Activated CD4-positive, alpha-beta T cell treated with anti-CD3 and anti-CD28 coated beads for 36 hours (primary cell): ENCODE data around the gene NEDD4. TPM values are rescaled to one million over a fixed set of nuclear protein-coding genes. Genes with fewer than 3 reads are reported as not detected.
A peak's percentile ranks its signal among the peaks of the same experiment; 100 is the strongest.

Experiments used
- ATAC-seq: fragments of 200-7000 bp; cut with Tn5 transposase; one replicate; pipeline ENCODE4 v1.10.0; 2021; ENCODE audit warnings: mild to moderate bottlenecking, moderate library complexity
- CTCF ChIA-PET: fragments of 350-600 bp; sonication (Branson Sonifier 250); formaldehyde crosslinking; loops from one replicate; lab custom pipeline; 2021; ENCODE audit warnings: antibody characterized with exemption; lab: Charles Lee
- POLR2A ChIA-PET: fragments of 350-600 bp; sonication (Branson Sonifier 250); formaldehyde crosslinking; loops from one replicate; lab custom pipeline; 2021; ENCODE audit warnings: antibody characterized with exemption, inconsistent platforms; lab: Charles Lee
- DNase-seq: peaks from one replicate; pipeline ENCODE4 v3.0.0-alpha.2; 2020
- H3K27ac Mint-ChIP-seq: one replicate; pipeline ENCODE4 v1.8.0; 2021; ENCODE audit warnings: mixed read lengths
- H3K27me3 Mint-ChIP-seq: one replicate; pipeline ENCODE4 v1.8.0; 2021; ENCODE audit warnings: mixed read lengths
- H3K36me3 Mint-ChIP-seq: one replicate; pipeline ENCODE4 v1.8.0; 2021; ENCODE audit warnings: low read depth, mixed read lengths
- H3K4me1 Mint-ChIP-seq: one replicate; pipeline ENCODE4 v1.8.0; 2021; ENCODE audit warnings: mixed read lengths
- H3K4me3 Mint-ChIP-seq: one replicate; pipeline ENCODE4 v1.8.0; 2021; ENCODE audit warnings: mild to moderate bottlenecking, moderate library complexity, mixed read lengths
- H3K9me3 Mint-ChIP-seq: one replicate; pipeline ENCODE4 v1.8.0; 2021; ENCODE audit warnings: low read depth, mixed read lengths
- intact Hi-C, 2 experiments: fragments of 100-400 bp; cut with DNase I in 1 of 2; cut with micrococcal nuclease in 1 of 2; formaldehyde crosslinking; loops; one replicate each; pipeline versions ENCODE4 v1.14.2 to v1.15.1; 2022 to 2024; cut with DNase I, micrococcal nuclease
- total RNA-seq, 2 experiments: library from RNA; stranded (reverse); gene quantifications; one replicate each; pipeline ENCODE4 v1.2.3, GENCODE V29; 2021

The NEDD4 gene
- total RNA-seq, 2 experiments from 2014 or later: 22.4 to 23.3 TPM

DNA sequence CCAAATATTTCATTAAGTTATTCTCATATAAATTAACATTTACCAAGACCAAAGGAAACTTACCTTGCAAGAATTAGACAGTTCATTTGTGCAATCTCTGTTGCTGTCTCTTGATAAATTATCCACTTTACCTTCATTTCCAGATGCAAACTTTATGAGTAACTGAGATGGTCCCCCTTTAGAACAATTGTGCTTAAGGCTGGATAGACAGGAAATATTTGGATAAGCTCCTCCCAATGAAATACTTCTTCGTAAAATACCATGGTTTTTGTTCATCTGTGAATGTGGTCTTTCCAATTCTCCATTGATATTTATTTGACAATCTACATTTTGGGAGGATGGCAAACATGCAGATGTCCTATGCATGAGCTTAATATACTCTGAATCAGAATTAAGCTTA is 78.2 kb downstream of the NEDD4 start:
- H3K36me3 Mint-ChIP-seq: no peaks in the 10 kb centered on the region
- H3K27me3 Mint-ChIP-seq: no peaks in the 10 kb centered on the region
- no peak overlapping the region for H3K4me3 Mint-ChIP-seq
- DNase-seq (no peak), ATAC-seq (no peak)
- peaks cover 4% of the 10 kb centered on the region for H3K4me1 Mint-ChIP-seq
- intact Hi-C loops: loop anchor here in 1 of 2 experiments (5.0 to 10.0 kb wide), 2 partner anchors 140 to 268 kb away; no protein-coding TSS in a partner anchor
- ChIA-PET CTCF (interaction anchor here (0.6 to 1.5 kb wide), 3 partner anchors 13 to 330 kb away, joined by 3 to 4 read pairs (median 4); no protein-coding TSS in a partner anchor), POLR2A (no interaction called here)
- H3K27ac Mint-ChIP-seq: no peak overlapping the region
- no peaks in the 10 kb centered on the region for H3K9me3 Mint-ChIP-seq

DNA sequence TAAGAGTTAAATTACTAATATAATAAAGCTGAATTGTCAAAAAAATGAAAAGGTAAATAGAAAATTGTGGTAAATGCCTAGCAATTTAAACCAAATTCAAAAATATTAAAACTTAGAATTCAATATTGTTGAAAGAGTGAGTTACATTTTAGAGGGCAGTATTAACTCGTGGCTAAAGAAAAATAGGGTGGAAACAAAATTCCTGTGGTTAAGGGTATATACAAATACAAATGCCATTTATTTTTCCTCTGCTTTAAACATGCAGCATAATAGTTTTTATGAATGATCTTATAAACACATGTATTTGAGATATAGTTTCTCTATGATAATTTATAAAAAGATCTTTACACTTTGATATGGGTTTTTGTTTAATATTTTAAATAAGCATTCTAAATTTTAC is 79.0 kb downstream of the NEDD4 start:
- Mint-ChIP-seq H3K9me3 (no peaks in the 10 kb centered on the region), H3K4me3 (no peak overlapping the region), H3K27me3 (no peaks in the 10 kb centered on the region), H3K27ac (no peak overlapping the region), H3K4me1 (peaks cover 4% of the 10 kb centered on the region), H3K36me3 (no peaks in the 10 kb centered on the region)
- DNase-seq (no peak), ATAC-seq (no peak)
- ChIA-PET POLR2A (no interaction called here), CTCF (interaction anchor here (0.8 to 1.5 kb wide), 3 partner anchors 9 to 331 kb away, joined by 4 to 7 read pairs (median 4); no protein-coding TSS in a partner anchor)
- intact Hi-C loops: loop anchor here in 1 of 2 experiments (10.0 kb wide), 1 partner anchor 140 kb away; no protein-coding TSS in a partner anchor

DNA sequence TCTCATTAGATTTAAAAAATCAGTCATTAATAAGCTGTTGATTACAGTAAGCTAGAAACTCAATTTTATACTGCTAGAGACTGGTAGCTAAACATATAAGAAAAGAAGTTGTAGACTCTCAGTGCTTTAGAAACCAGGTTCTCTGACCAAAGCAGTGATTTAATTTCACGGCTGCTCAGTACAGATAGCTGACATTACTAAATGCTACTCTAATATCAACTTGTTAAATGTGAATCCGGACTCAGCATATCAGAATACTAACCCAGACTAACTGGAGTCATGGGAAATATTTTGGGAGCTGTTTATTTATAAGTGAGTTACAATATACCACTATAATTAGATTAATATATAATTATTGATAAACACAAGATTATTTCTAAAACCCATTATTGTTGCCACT is 80.4 kb downstream of the NEDD4 start:
- intact Hi-C loops: loop anchor here in 1 of 2 experiments (10.0 kb wide), 1 partner anchor 142 kb away; no protein-coding TSS in a partner anchor
- no peaks in the 10 kb centered on the region for H3K27me3 Mint-ChIP-seq
- no peak overlapping the region for H3K4me3 Mint-ChIP-seq
- H3K36me3 Mint-ChIP-seq: no peaks in the 10 kb centered on the region
- peaks cover 4% of the 10 kb centered on the region for H3K4me1 Mint-ChIP-seq
- CTCF ChIA-PET: interaction anchor here (0.8 to 1.2 kb wide), 2 partner anchors 13 to 141 kb away, joined by 3 to 6 read pairs; no protein-coding TSS in a partner anchor
- no peaks in the 10 kb centered on the region for H3K9me3 Mint-ChIP-seq
- DNase-seq (no peak), ATAC-seq (no peak)
- no peak overlapping the region for H3K27ac Mint-ChIP-seq
- POLR2A ChIA-PET: no interaction called here

DNA sequence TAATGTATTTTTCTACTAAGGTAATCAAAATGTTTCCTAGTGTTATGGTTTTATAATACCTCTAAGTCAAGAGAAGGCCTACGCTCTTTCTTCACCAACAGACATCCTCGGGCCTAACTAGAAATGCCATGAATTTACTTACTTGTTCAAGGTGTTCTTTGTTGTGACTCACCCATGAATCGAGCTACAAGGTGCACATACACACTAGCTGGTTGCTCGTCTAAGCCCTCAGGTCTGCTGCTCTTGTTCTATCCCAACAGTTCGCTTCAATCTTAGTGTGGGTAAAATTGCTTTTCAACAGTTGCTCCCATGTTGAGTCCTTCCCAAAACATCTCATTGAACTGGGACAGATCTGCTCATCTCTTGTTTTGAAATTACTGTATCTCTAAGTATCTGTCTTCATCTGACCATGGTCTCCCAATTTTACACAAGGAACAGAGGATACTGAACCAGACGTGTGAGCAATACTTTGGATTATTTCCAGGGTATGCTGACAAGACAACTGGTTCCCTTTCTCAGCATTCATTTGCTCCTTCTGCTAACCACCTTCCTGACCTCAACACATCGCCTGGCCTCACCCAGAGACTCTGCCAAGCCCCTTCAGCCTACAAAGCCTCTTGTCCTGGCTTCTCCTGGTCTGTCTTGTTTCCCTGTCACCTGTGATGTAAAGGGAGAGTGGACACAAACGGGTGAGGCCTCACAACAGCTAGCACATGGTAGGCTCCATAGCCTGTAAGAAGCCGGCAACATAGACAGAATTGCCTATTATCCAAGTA is 84.2 kb downstream of the NEDD4 start:
- Mint-ChIP-seq H3K27me3 (no peaks in the 10 kb centered on the region), H3K36me3 (no peaks in the 10 kb centered on the region), H3K9me3 (no peaks in the 10 kb centered on the region), H3K27ac (no peak overlapping the region), H3K4me3 (no peak overlapping the region), H3K4me1 (no peaks in the 10 kb centered on the region)
- ATAC-seq (no peak), DNase-seq (no peak)
- CTCF ChIA-PET: no interaction called here
- POLR2A ChIA-PET: interaction anchor here (0.6 kb wide), 1 partner anchor 296 kb away, joined by 3 read pairs; no protein-coding TSS in a partner anchor
- intact Hi-C loops: no loop called here

DNA sequence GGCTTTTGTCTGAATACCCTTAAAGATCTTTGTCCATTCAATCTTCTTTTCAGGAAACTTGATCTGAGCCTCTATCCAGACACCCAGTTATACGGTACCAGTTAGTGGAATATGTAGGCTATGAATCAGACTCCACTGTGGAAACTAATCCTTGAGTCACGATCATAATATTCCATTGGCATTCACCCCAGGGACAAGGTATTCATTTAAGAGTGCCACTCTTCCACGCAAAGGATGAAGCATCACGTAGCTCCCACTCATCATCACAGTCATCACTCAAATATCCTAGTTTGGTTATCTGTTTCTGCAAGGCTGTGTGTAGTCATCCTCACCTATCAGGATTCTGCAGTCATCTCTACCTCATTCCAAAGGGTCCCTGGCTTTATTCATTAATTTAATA is 85.6 kb downstream of the NEDD4 start:
- Mint-ChIP-seq H3K9me3 (no peaks in the 10 kb centered on the region), H3K4me1 (no peaks in the 10 kb centered on the region), H3K27ac (no peak overlapping the region), H3K36me3 (no peaks in the 10 kb centered on the region), H3K27me3 (no peaks in the 10 kb centered on the region), H3K4me3 (no peak overlapping the region)
- ATAC-seq: no peak
- intact Hi-C loops: no loop called here
- POLR2A ChIA-PET: no interaction called here
- CTCF ChIA-PET: no interaction called here
- no peak for DNase-seq

DNA sequence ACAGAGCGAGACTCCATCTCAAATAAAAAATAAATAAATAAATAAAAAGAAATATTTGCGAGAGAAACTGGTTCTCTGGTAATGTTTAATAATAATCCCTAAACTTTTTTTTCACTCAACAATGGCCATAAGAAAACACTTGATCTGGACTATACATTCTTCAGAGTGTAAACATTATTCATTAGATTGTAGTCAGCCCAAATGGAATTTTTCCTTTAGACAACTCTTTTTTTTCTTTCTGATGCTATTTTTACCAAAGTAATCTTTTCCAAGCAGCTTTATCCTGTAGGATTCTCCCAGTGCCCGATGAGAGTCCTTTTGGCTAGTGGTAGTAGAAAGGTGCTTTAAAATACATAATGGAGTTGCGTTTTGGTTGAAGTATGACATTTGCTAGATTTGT is 90.4 kb downstream of the NEDD4 start:
- no peak for DNase-seq
- Mint-ChIP-seq H3K27ac (no peak overlapping the region), H3K36me3 (no peaks in the 10 kb centered on the region), H3K27me3 (no peaks in the 10 kb centered on the region), H3K4me1 (no peaks in the 10 kb centered on the region), H3K4me3 (no peak overlapping the region), H3K9me3 (no peaks in the 10 kb centered on the region)
- POLR2A ChIA-PET: no interaction called here
- ATAC-seq: no peak
- intact Hi-C loops: no loop called here
- CTCF ChIA-PET: interaction anchor here (1.6 kb wide), 1 partner anchor 12 kb away, joined by 4 read pairs; no protein-coding TSS in a partner anchor

DNA sequence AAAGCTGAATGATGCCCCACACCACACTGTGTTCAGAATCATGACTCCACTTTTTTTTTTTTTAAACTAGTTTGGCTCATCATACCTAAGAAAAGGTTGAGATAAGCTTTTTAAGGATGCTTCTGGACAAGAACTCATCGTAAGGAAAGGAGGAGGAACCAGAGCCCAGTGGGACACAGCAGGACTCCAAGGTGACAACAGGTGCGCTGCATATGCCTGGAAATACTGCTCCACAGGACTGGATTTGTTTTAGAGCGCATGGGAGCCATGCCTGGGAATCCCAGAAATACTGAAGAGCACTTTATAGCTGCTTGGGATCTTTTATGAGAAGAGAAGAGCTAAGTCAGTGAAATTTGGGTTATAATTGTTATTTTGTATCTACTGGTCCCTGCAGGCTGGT is 93.4 kb downstream of the NEDD4 start:
- ChIA-PET POLR2A (interaction anchor here (0.6 kb wide), 1 partner anchor 251 kb away, joined by 6 read pairs; no protein-coding TSS in a partner anchor), CTCF (interaction anchor here (0.7 to 1.5 kb wide), 6 partner anchors 8 to 351 kb away, joined by 3 to 6 read pairs (median 4); no protein-coding TSS in a partner anchor)

DNA sequence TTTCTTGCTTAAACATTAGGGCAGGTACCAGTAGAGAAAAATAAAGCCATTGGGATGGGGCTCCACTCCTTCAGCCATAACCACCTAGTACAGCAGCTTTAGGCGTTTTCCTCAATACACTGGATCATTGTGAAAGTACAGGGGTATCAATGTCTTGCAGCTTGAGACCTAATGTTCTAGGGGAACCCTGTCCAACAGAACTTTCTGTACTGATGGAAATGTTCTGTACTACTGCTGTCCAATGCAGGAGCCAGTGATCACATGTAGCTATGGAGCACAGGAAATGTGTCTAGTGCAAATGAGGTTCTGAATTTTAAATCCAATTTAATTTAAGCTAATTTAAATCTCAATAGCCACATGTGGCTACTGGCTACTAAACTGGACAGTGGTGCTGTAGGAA is 93.9 kb downstream of the NEDD4 start:
- intact Hi-C loops: no loop called here
- ChIA-PET POLR2A (interaction anchor here (0.6 kb wide), 1 partner anchor 250 kb away, joined by 6 read pairs; no protein-coding TSS in a partner anchor), CTCF (interaction anchor here (0.7 to 1.5 kb wide), 4 partner anchors 8 to 125 kb away, joined by 3 to 6 read pairs (median 4); no protein-coding TSS in a partner anchor)
- ATAC-seq (no peak), DNase-seq (no peak)
- Mint-ChIP-seq H3K27me3 (no peaks in the 10 kb centered on the region), H3K4me1 (peaks cover 6% of the 10 kb centered on the region), H3K27ac (no peak overlapping the region), H3K4me3 (no peak overlapping the region), H3K36me3 (no peaks in the 10 kb centered on the region), H3K9me3 (no peaks in the 10 kb centered on the region)

More for the DNA sequence above, 93.4 kb downstream of the NEDD4 start:
- H3K36me3 Mint-ChIP-seq: no peaks in the 10 kb centered on the region
- H3K27me3 Mint-ChIP-seq: no peaks in the 10 kb centered on the region
- H3K4me1 Mint-ChIP-seq: peaks cover 5% of the 10 kb centered on the region
- ATAC-seq: no peak
- intact Hi-C loops: no loop called here
- H3K27ac Mint-ChIP-seq: no peak overlapping the region
- no peaks in the 10 kb centered on the region for H3K9me3 Mint-ChIP-seq
- H3K4me3 Mint-ChIP-seq: no peak overlapping the region
- DNase-seq: no peak

DNA sequence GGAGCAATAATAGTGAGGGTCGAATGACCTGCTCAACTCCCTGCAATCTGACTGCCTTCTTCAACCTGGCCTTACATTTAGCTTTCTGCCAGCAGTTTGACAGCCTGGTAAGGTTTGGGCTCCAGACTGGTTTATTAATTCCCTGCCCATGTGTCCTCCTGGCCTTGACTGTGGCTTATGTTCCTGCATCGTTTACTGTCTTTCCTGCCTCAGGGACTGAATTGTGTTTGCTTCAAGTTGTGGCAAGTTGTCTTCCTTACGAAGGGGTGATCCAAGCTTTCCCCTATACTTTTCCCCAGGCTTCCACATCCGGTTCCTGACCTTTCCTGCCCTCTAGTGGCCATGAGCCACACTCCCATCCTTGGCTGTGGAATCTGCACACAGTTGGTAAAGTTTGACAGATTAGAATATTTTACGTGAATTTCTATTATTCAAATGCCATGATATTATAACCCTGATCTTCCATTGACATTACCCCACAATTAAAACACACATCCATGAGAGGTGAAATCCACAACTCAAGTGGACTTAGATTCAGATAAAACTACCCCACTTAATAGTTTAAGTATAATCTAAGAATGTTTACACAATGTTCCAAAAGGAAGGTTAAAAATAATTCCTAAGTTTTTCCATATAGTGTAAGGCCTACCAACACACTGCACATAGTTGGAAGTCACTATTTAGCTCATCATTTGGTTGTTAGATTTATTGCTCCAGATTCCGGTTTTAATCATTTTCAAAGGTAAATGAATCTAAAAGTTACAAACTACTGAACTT is 95.7 kb downstream of the NEDD4 start:
- DNase-seq (peak; percentile 18), ATAC-seq (no peak)
- Mint-ChIP-seq H3K27me3 (no peaks in the 10 kb centered on the region), H3K4me3 (no peak overlapping the region), H3K27ac (no peak overlapping the region), H3K36me3 (no peaks in the 10 kb centered on the region), H3K9me3 (no peaks in the 10 kb centered on the region), H3K4me1 (peaks cover 7% of the 10 kb centered on the region)
- POLR2A ChIA-PET: no interaction called here
- CTCF ChIA-PET: interaction anchor here (1.2 to 1.4 kb wide), 2 partner anchors 20 to 155 kb away, joined by 3 to 6 read pairs; no protein-coding TSS in a partner anchor
- intact Hi-C loops: no loop called here

DNA sequence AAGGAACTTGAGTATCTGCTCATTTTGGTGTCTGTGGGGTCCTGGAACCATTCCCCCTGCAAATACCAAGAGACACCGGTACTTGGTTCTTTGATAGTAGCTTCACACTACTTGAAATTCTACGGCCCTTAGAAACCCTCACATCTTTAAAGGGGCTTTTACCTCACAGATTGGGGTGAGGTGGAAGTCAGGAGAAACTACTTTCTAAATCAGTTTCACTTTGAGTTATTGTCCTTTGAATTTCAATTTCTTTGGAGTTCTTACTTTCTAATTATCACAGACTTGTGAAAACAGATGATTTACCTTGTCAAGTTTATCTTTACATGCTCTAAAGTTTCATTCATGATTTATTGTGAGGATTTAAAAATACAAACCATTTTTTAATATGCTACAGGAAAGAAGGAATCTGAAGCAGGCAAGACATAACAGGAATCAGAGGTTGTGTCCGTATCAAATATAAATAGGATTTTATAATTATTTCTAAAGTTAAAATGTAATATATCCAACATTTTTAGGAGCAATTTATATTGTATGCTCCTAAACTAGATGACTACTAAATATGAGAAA is 98.9 kb downstream of the NEDD4 start:
- no peaks in the 10 kb centered on the region for H3K9me3 Mint-ChIP-seq
- no peak overlapping the region for H3K4me3 Mint-ChIP-seq
- DNase-seq (no peak), ATAC-seq (no peak)
- H3K36me3 Mint-ChIP-seq: no peaks in the 10 kb centered on the region
- POLR2A ChIA-PET: no interaction called here
- intact Hi-C loops: no loop called here
- CTCF ChIA-PET: interaction anchor here (1.0 to 1.8 kb wide), 3 partner anchors 14 to 159 kb away, joined by 4 to 5 read pairs (median 4); no protein-coding TSS in a partner anchor
- H3K27me3 Mint-ChIP-seq: no peaks in the 10 kb centered on the region
- H3K4me1 Mint-ChIP-seq: peaks cover 7% of the 10 kb centered on the region
- H3K27ac Mint-ChIP-seq: no peak overlapping the region

DNA sequence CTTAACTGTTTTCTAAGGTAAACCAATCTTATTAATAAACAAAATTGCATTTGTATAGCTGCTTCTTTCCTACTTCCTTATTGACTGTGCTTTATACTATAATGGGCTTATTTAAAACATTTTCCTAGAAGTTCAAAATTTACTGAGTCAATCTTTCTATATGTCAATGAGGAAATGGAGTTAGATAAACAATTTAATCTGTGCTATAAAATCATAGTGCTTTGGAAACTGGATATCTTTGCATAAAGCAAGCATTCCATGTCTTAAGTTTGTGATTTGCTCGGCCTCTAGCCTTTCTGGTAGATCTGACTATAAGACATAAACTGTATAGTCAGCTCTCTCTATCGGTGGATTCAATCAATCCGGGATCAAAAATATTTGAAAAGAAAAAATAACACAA is 99.6 kb downstream of the NEDD4 start:
- peaks cover 7% of the 10 kb centered on the region for H3K4me1 Mint-ChIP-seq
- H3K9me3 Mint-ChIP-seq: no peaks in the 10 kb centered on the region
- ATAC-seq (no peak), DNase-seq (no peak)
- ChIA-PET CTCF (no interaction called here), POLR2A (no interaction called here)
- intact Hi-C loops: no loop called here
- no peak overlapping the region for H3K4me3 Mint-ChIP-seq
- no peaks in the 10 kb centered on the region for H3K27me3 Mint-ChIP-seq
- no peak overlapping the region for H3K27ac Mint-ChIP-seq
- no peaks in the 10 kb centered on the region for H3K36me3 Mint-ChIP-seq
